K562 (cell line): ENCODE data around the gene SH2D7.

Source experiments
- HDGF ChIP-seq: fragments of 450-650 bp; IDR thresholded peaks from 2 replicates; pipeline ENCODE4 v1.6.1; 2016
- TF ChIP-seq, protein P1 (sequence below): IDR thresholded peaks from 3 replicates; pipeline ENCODE4 v1.6.1; 2011; ENCODE audit warnings: borderline replicate concordance, mild to moderate bottlenecking, moderate library complexity; ENCODE audit not compliant: insufficient read length; ENCODE audit errors: extremely low read depth

DNA sequence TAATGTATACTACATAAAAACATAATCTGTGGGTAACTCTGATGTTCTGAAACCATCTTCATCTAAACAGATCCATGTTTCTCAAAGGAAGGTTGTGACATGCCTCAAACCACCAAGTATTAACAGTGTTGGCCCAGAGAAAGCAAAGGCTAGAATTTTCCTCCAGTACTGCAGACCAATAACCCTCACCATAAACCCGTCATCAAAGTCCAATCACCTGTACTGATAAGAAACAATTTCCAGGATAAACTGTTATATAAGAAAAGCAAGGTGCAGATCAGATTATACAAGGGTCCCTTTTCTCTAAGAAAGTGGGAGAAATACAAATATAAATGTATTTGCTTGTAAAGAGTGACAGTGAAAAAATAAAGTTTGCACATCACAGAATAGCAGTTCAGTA, 47.2 kb upstream of the SH2D7 start:
- TF ChIP-seq, protein P1, sequence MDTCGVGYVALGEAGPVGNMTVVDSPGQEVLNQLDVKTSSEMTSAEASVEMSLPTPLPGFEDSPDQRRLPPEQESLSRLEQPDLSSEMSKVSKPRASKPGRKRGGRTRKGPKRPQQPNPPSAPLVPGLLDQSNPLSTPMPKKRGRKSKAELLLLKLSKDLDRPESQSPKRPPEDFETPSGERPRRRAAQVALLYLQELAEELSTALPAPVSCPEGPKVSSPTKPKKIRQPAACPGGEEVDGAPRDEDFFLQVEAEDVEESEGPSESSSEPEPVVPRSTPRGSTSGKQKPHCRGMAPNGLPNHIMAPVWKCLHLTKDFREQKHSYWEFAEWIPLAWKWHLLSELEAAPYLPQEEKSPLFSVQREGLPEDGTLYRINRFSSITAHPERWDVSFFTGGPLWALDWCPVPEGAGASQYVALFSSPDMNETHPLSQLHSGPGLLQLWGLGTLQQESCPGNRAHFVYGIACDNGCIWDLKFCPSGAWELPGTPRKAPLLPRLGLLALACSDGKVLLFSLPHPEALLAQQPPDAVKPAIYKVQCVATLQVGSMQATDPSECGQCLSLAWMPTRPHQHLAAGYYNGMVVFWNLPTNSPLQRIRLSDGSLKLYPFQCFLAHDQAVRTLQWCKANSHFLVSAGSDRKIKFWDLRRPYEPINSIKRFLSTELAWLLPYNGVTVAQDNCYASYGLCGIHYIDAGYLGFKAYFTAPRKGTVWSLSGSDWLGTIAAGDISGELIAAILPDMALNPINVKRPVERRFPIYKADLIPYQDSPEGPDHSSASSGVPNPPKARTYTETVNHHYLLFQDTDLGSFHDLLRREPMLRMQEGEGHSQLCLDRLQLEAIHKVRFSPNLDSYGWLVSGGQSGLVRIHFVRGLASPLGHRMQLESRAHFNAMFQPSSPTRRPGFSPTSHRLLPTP, result no peak
- no peak for TF ChIP-seq HDGF
